K562 (cell line): Measurements from ENCODE around the gene CLEC4F.

ENCODE experiments used
- FOXA3 ChIP-seq, 2 experiments: fragments of 450-650 bp in 1 of 2; sonication (generic) in 1 of 2; formaldehyde crosslinking; IDR thresholded peaks in 1 of 2; conservative IDR thresholded peaks in 1 of 2; 2 replicates each; pipeline versions ENCODE4 v1.4.0 to v1.8.0; 2020 to 2022; ENCODE audit warnings: mild to moderate bottlenecking in 2 of 2, missing genetic modification reagents in 1 of 2
- GATAD2B ChIP-seq: fragments of 450-650 bp; IDR thresholded peaks from 2 replicates; pipeline ENCODE4 v1.6.1; 2017; ENCODE audit warnings: mild to moderate bottlenecking, borderline replicate concordance
- YY1 ChIP-seq, 3 experiments: IDR thresholded peaks; 2 replicates each; pipeline ENCODE4 v1.6.1; 2011; ENCODE audit warnings: low read length in 2 of 3, mild to moderate bottlenecking in 2 of 3, moderate library complexity in 2 of 3, borderline replicate concordance in 1 of 3, control low read depth in 1 of 3, low read depth in 1 of 3; ENCODE audit not compliant: insufficient read depth in 3 of 3, insufficient replicate concordance in 2 of 3, control insufficient read depth in 1 of 3, insufficient read length in 1 of 3; ENCODE audit errors: extremely low read depth in 1 of 3

DNA sequence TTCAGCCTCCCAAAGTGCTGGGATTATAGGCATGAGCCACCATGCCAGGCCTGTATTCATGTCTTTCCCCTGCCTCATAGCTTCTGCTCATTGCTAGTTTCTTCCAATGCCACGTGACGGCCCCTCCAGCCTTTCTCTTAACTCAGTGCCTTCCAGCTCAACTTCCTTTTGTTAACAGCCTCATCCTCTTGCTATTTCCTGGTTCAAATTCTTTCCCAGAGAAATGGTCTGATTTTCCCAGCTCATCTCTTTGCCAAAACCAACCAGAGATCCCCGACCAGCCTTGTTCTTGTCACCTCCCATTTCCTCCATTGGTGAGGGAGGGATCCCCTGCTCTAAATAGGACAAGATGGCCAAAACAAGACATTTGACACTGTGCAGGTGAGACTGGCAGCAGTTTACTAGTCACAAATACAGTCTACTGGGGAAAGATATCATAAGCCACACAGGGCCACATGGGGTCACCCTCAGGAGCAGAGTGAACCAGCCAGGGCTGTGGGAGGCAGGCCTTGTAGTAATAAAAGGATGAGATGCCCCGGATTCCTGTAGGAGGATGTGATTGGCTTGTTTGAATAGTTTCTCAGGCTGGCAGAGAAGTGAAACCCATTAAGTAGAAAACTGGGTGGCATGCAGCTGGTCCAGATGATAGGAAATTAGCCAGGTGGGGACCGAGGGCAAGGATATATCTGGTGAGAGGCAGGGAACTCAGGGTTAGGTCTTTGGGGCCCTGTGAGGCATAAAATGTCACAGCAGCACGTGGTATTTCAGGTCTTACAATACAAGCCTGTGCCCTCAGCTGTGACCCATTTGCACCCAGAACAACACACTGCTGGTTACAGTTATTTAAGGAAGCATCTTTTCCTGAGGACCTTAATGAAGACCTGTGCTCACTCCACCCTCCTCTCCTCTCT lies 8.8 kb upstream of the CLEC4F start:
- no peak for TF ChIP-seq GATAD2B
- no peak for TF ChIP-seq FOXA3 (CRISPR knock-in tag; conservative IDR thresholded peaks at IDR 0.05 in 1 of 2, IDR thresholded peaks at IDR 0.05 in 1 of 2)
- TF ChIP-seq YY1 (IDR thresholded peaks at IDR 0.05; ENCODE audit: borderline replicate concordance in 1 of 3, control insufficient read depth in 1 of 3, extremely low read depth in 1 of 3, insufficient read depth in 3 of 3, insufficient read length in 1 of 3, insufficient replicate concordance in 2 of 3, low read depth in 1 of 3, low read length in 2 of 3) = no peak
